GM23338 (cell line): ENCODE results near the gene SPHKAP.
A peak's percentile ranks its signal among the peaks of the same experiment; 100 is the strongest.

ENCODE experiments used
- CREB1 ChIP-seq: fragments of 250-450 bp; sonication (Bioruptor Pico); IDR thresholded peaks from 2 replicates; pipeline ENCODE4 v1.5.0; 2020; ENCODE audit warnings: low read depth, mild to moderate bottlenecking, moderate library complexity
- EZH2 ChIP-seq: fragments of 200-600 bp; sonication (generic); IDR thresholded peaks from one replicate; pipeline ENCODE4 v1.8.0; 2017; ENCODE audit warnings: antibody characterized with exemption, mild to moderate bottlenecking, low read depth; ENCODE audit not compliant: unreplicated experiment
- EZH2phosphoT487 ChIP-seq: fragments of 200-600 bp; sonication (generic); IDR thresholded peaks from one replicate; pipeline ENCODE4 v1.8.1; 2018; ENCODE audit warnings: antibody characterized with exemption; ENCODE audit not compliant: unreplicated experiment
- JUNB ChIP-seq: IDR thresholded peaks from one replicate; pipeline ENCODE4 v1.6.1; 2016; ENCODE audit warnings: antibody characterized with exemption; ENCODE audit not compliant: unreplicated experiment
- NANOG ChIP-seq: IDR thresholded peaks from 2 replicates; pipeline ENCODE4 v1.6.1; 2016; ENCODE audit warnings: antibody characterized with exemption, borderline replicate concordance
- POLR2AphosphoS5 ChIP-seq: IDR thresholded peaks from 2 replicates; pipeline ENCODE4 v1.6.1; 2016; ENCODE audit warnings: antibody characterized with exemption, low read depth
- REST ChIP-seq: IDR thresholded peaks from one replicate; pipeline ENCODE4 v1.6.1; 2018; ENCODE audit warnings: antibody characterized with exemption; ENCODE audit not compliant: unreplicated experiment
- STAT1 ChIP-seq: IDR thresholded peaks from one replicate; pipeline ENCODE4 v1.6.1; 2016; ENCODE audit warnings: antibody characterized with exemption; ENCODE audit not compliant: unreplicated experiment
- ZNF114 ChIP-seq: fragments of 250-450 bp; sonication (Bioruptor Pico); IDR thresholded peaks from 2 replicates; pipeline ENCODE4 v1.5.0; 2020; ENCODE audit warnings: mild to moderate bottlenecking, moderate library complexity
- ZNF331 ChIP-seq: fragments of 250-450 bp; sonication (Bioruptor Pico); IDR thresholded peaks from 2 replicates; pipeline ENCODE4 v1.5.0; 2020; ENCODE audit warnings: low read depth, mild to moderate bottlenecking, moderate library complexity
- ZNF462 ChIP-seq: fragments of 250-450 bp; sonication (Bioruptor Pico); IDR thresholded peaks from 2 replicates; pipeline ENCODE4 v1.5.0; 2020; ENCODE audit warnings: mild to moderate bottlenecking, moderate library complexity
- TF ChIP-seq, protein P1 (sequence below), 2 experiments: fragments of 200-600 bp in 1 of 2; sonication (generic) in 1 of 2; conservative IDR thresholded peaks; 2 replicates each; pipeline versions ENCODE4 v1.5.1 to v1.6.1; 2016 to 2017; ENCODE audit warnings: antibody characterized with exemption in 2 of 2, low read depth in 2 of 2, mild to moderate bottlenecking in 2 of 2, moderate library complexity in 1 of 2
- TF ChIP-seq, protein P2 (sequence below): IDR thresholded peaks from 2 replicates; pipeline ENCODE4 v1.6.1; 2016; ENCODE audit warnings: antibody characterized with exemption

DNA sequence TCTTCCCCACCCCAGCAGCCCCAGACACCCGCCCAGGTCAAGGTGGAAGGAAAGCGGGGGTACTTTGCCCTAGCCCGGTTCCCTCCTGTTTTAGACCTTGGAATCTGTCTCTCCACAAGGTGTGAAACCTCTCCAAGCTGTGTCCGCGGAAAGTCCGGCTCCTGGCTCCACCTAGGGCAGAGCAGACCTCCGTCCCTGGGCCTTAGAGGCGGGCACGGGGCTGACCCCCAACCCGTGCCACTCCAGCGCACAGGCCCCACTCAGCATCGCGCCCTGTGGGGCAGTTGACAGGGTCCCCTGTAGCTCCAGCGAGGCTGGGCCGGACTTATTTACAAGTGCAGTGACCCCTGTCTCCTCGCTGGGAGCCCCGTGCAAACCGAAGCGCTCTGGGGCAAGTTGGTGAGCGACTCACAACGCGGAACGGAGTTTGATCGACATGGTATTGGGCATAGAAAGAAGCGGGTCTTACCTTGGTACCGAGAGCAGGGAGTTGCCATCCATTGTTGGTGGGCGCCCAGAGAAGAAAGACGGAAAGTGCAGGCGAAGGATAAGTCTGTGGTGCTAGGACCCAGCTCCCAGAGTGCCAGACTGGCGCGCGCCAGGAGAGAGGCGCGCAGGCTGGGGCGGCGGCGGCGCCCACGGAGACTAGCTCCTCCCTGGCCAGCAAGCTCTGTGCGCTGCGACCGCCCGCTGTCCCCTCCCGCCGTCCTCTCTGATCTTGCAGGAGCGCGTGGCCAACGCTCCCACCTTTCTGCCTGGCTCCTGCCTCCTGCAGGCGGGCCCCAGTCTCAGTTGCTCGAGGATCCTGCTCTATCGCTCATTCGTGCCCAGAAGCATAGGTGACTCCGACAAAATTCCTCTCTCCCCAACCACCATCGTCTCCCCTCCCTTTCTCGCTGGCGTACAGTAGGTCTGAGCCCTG, at the start of gene SPHKAP:
- TF ChIP-seq POLR2AphosphoS5 (no peak), EZH2 (peak; percentile 19), ZNF462 (CRISPR knock-in tag) (no peak), EZH2phosphoT487 (no peak), CREB1 (CRISPR knock-in tag) (no peak), JUNB (no peak), REST (no peak), ZNF331 (CRISPR knock-in tag) (no peak), STAT1 (no peak), ZNF114 (CRISPR knock-in tag) (no peak), NANOG (no peak)
- TF ChIP-seq, protein P1, sequence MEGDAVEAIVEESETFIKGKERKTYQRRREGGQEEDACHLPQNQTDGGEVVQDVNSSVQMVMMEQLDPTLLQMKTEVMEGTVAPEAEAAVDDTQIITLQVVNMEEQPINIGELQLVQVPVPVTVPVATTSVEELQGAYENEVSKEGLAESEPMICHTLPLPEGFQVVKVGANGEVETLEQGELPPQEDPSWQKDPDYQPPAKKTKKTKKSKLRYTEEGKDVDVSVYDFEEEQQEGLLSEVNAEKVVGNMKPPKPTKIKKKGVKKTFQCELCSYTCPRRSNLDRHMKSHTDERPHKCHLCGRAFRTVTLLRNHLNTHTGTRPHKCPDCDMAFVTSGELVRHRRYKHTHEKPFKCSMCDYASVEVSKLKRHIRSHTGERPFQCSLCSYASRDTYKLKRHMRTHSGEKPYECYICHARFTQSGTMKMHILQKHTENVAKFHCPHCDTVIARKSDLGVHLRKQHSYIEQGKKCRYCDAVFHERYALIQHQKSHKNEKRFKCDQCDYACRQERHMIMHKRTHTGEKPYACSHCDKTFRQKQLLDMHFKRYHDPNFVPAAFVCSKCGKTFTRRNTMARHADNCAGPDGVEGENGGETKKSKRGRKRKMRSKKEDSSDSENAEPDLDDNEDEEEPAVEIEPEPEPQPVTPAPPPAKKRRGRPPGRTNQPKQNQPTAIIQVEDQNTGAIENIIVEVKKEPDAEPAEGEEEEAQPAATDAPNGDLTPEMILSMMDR (conservative IDR thresholded peaks at IDR 0.05; ENCODE audit: low read depth in 2 of 2) = 0 out of 4 replicates have a peak, but pooled peaks have one; percentile 6 to 21
- TF ChIP-seq, protein P2, sequence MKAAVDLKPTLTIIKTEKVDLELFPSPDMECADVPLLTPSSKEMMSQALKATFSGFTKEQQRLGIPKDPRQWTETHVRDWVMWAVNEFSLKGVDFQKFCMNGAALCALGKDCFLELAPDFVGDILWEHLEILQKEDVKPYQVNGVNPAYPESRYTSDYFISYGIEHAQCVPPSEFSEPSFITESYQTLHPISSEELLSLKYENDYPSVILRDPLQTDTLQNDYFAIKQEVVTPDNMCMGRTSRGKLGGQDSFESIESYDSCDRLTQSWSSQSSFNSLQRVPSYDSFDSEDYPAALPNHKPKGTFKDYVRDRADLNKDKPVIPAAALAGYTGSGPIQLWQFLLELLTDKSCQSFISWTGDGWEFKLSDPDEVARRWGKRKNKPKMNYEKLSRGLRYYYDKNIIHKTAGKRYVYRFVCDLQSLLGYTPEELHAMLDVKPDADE = no peak
